ENCODE measurements around the gene BTBD1.

BTBD1 gene

DNA sequence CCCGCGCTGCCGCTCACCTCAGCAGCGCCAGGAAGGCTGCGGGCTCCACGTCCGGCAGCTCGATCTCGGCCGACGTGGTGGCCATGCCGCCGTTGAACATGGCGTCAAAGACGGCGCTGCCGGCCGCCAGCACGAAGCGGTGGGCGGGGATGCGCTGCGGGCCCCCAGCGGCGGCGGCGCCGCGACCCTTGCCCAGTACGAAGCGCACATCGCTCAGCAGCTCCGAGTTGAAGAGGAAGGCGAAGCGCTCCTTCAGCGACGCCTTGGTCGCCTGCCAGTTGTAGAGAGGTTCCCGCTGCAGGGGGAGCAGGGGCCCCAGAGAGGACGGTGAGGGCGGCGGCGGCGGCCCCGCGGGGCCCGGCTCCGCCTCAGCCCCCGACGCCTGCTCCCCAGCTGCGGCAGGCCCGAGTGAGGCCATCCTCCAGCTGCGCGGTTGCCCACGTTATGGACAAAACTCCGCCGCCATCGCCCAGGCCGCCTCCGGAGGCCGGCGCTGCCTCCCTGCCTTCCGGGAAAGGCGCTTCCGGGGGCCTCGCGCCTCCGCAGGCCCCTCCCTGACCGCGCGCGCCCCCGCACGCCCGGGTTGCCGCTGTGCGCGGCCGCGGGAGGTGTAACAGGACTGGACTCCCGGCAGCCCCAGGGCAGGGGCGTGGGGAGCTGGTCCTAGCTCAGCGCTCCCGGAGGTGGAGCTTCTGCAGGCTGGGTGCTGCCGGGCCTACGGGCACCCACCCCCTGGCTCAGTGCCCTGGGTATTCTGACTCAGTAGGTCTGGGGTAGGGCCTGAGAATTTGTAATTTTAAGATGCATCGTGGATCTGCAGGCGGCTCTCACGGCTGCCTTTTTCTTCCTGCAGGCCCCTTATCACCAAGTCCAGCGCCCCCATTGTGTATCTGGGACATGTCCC, at the start of gene BTBD1:
BTBD1 (minus strand) TSS at position 519 of the 904 bp plus-strand sequence; CDS start at position 418, 101 bp downstream.
- no peak for FAIRE-seq

DNA sequence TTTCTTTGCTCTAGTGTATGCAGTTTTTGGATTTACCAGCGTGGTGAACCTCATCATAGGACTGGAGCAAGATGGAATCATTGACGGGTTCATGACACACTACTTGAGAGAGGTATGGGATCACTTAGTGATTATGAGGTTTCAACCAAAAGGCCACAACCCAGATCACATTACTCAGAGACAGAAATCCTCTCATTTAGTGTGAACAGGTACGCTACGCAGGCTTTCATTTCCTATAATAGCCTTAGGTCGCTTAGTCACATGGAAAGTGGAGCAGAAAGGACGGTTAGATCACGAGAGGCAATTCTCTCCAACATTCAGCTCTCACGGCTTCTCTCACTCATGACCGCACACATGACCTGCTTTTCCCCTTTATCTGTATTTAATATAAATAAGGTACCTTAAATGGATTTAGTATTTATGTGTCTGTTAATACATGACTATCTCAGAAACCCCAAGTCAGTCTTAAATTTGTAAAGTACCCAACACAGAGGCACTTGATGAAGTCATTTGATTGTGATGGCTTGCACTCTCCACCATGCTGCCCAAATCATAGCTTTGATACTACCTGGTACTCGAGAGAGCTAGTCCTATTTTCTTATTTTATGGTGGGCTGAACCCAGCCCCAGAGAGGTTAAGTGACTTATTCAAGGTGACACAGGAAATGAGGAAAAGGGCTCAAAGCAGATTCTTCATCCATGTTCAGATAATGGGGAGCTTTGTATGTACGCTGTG, 48.9 kb upstream of the BTBD1 start:
- no peak for FAIRE-seq

DNA sequence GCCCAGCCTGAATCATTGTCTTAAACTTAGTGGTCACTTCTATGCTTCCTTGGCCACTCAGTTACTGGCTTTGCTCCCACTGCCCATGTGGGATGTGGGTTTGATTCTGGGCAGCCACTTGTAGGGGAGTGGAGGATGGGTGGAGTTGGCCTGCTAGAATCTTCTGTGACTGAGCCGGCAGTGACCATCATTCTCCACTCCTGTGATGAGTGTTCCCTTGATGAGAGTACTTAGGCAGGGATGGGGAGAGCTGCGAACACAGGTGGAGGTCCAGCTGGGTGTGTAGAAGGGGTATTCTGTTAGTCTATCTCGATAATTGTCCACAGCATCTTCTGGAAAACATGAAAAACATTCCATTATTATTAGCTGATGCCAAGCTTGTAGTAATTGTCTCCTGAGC, 48.4 kb upstream of the BTBD1 start:
- no peak for FAIRE-seq

DNA sequence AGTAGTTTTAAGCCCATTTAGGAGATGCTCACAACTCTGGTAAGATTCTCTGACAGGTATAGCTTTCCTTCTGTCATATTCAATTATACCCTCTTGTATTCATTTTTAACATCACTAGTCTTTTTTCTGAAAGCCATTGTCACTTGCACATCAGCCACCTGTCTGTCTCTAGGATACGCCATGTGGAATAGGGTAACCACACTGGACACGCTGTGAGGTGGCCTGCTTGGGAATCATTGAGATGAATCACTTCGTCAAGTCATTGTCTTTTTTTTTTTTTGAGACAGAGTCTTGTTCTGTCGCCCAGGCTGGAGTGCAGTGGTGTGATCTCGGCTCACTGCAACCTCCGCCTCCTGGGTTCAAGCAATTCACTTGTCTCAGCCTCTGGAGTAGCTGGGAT, 47.8 kb upstream of the BTBD1 start:
- no peak for FAIRE-seq

DNA sequence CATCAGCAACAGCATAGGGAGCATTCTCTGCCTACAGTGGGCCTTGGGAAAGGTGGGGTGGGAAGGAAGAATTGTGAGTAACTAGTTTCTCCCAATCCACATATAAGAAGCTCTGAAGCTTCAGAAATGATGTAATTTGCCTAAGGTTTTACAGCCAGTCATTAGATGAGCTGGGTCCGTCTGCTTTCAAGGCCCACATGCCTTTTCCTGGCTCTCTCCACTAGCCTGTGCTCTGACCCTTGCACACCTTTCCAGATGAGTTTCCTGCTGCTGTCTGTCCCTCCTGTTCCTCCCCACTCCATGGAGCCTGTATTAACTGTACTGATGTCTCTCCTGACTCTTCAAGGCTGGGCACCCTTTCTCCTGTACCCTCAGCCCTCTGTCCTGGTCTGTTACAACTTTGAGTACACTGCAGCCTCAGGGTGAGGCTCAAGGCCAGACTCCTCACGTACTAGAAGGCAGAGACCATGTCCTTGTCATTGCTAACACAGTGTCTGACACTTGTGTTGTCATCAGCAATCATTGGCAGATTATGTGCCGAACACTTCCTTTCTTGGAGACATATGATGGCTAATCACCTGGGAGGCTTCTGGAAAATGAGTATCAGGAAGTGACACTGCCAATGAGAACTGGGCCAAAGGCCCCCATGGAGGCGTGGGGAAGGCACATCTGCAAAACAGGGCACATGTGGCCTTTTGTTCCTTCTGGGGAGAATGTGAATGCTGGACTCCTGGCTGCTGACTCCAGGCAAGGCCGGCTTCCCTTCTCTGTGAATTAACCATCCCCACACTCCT, 47.0 kb upstream of the BTBD1 start:
- FAIRE-seq, result no peak

DNA sequence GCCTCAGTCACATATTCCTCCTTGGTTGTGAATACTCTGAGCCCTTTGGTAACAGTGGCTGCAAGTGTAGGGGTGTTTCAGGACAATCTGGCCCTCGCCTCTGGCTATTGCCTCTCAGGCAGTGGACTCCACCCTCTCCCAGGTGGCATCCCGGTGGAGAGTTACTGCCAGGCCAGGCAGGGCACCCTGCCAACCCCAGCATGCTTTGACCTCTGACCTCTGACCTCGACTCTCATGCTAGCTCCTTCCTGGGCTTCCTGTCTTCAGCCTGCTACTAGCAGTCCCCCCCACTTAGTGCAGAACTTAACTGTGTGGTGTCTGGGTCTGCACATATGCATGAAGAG, 45.9 kb upstream of the BTBD1 start:
- FAIRE-seq, result no peak

DNA sequence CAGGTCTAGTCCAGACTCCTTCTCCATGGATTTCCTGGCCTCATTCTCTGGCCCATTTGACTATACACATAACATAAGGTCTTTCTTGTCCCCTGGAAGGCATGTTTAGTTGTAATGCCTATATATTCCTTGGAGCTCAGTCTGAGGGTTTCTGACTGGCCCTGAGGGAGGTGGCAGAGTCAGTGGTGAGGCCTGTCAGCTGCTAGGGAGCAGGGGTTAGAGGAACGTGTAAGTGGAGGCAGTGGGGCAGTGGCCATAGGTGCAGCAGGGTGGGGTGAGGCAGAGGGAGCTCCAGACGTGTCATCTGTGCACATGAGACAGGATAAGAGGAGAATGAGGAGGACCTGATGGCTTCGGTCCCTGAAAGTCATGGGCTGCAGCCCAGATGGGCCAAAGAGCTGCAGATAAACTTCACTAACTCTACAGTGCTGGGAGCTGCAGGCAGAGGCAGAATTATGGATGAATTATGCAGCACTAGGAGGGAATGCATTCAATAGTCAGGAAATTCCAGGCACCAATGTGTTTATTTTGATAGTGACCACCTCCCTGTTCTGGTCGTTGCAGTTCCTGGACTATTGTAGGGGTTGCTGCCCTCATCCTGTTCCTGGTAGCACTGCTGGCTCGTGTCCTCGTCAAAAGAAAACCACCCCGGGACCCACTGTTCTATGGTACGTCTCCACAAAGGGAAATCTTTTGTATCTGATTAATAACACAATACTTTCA, 45.3 kb upstream of the BTBD1 start:
- no peak for FAIRE-seq

DNA sequence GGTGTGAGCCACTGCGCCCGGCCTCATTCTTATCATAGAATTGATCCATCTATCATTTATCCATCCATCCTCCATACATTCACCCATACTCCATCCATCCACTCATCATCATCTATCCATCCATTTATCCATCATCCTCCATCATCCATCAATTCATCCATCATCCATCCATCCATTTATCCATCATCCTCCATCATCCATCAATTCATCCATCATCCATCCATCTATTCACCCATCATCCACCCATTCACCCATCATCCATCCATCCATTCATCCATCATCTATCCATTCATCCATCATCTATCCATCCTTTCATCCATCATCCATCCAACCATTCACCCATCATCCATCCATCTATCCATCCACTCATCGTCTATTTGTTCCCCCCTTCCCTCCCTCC, 44.1 kb upstream of the BTBD1 start:
- no peak for FAIRE-seq

DNA sequence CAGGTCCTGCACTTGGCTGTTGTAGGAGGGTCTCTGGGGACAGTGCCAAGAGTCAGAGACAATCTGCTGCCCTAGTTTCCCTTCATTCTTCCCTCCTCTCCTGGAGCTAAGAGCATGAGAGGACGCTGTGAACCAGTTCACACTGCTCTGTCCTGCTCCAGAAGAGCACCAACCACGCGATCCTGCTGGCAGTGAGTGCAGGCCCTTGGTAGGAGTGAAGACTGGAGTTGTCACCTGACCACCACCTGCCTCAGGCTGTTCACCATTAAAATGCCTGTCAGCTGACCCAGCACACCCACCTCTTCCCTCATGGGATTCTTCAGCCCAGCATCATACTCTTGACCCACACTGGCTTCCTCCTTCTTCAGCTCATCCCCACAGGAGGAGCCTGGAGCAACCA, 43.3 kb upstream of the BTBD1 start:
- FAIRE-seq, result no peak

DNA sequence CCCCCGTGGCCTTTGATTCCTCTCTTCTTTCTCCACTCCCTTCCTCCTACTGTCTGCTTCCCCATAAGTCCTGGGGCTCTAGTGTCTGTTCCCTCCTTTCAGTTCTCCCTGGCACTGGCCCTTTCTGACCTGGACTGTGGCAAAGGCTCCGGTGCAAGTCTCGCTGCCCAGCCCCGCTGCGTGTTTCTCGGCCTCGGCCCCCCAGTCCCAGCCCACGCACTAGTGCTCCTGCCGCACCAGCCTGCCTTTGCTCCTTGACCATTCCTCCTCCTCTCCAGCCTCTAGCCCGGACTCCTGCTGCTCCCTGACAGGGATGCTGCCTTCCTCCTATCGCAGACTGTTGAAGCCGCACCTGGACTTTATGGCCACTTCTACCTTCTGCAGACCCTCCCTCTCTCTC, 42.5 kb upstream of the BTBD1 start:
- no peak for FAIRE-seq

DNA sequence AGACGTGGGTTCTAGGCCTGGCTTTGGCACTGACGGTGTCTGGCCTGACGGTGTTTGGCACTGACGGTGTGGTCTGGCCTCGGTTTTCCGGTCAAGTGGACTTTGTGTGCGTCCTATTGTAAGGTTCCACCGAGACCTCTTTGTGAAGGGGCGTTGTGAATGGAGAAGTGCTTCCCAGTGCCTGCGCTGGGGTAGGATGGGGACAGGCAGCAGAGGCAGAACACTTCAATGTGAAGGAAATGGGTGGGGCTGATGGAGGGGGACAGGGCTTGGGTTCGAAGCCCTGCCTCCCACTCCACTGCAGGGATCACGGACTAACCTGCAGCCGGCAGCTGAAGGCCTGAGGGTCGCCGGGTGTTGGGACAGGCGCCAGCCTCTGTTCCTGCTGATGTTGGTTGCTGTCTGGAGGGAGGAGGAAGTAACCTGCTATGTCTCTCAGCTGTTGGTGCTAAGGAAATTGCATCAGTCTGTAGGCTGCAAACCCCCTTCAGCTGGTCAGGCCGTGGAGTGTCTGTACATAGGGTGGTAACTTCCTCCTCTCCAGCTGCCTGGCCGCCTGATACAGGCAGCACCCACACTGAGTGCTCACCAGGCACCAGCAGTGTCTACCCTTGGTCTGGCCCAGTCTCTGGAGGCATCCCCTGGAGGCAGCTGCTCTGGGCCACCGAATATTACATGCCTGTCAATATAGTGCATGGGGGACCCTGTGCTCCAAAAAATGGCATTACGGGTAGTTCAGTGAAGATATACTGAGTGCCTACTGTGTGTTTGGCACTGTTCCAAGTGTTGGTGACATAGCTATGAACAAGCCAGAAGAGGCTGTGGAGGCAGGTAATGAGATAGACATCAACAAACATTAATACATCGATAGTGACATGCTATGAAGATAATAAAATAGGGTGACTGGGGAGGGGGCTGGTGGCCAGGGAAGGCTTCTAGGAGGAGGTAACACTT, 41.5 kb upstream of the BTBD1 start:
- no peak for FAIRE-seq

DNA sequence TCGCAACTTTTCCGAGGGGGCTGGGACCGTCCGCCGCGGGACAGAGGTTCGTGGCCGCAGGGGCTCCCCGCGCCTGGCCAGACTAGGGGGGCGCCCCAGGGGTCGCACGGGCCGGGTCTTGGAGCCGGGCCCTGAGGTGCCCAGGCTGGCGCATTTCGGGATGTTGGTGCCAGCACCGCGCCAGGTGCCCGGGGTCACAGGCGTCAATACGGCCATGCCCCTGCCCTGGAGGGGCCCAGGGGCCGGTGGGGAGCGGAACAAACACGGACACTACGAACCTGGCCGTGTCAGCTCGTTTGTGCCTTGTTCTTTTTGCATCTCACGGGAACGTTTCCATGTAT, 40.8 kb upstream of the BTBD1 start:
- no peak for FAIRE-seq

DNA sequence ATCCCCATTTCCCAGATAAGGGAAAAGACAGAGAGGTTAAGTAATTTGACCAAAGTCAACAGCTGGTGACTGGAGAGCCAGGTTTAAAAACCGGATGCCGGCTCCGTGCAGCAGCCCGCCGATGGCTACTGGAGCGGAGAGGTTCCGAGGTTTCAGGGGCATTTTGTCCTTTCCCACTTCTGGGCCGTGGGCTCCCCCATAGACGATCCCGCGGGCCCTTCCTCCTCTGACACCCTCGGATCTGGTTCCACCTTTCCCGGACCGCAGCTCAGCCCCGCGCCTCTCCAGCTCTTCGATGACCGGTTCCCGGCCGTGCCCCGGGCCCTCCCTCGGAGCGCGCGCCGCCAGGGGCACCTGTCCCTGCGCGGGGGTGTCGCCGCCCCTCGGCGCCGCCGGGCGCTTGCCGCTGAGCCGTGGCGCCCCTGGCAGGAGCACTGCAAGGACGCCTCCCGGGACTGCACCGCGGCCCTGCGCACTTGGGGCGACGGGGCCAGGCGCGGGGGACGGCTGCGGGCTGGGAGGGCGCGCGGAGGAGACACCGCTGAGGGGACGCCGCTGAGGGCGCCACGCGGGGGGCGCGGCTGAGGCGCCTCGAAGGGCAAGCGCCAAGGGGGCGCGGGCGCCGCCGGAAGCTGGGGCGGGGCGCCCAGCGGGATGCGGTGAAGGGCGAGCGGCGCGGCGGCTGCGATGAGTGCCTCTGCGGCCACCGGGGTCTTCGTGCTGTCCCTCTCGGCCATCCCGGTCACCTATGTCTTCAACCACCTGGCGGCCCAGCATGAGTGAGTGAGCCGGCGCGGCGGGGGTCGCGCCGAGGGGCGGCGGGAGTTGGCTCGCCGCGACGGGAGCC, 40.2 kb upstream of the BTBD1 start, which contains the start of gene TM6SF1:
TM6SF1 (plus strand) TSS at position 652 of the 847 bp plus-strand sequence; CDS start at position 688, 36 bp downstream.
- FAIRE-seq, result no peak

DNA sequence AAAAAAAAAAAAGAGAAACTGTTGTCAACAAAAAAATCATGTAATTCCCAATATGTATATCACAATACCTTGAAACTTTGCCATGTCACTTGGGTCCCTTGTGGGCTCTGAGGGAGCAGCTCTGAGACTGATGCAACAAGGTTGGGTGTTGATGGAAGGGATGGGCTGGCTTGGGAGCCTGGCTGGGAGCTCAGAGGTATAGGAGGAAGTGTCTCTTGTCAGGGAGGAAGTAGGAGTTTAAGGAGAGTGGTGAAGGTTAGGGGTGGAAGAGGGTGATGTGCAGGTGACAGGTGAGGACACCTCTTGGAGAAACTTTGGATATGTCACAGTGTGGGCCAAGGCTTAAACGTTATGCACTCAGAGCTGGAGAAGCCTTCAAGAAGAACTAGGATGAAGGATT, 38.4 kb upstream of the BTBD1 start:
- FAIRE-seq, result no peak

DNA sequence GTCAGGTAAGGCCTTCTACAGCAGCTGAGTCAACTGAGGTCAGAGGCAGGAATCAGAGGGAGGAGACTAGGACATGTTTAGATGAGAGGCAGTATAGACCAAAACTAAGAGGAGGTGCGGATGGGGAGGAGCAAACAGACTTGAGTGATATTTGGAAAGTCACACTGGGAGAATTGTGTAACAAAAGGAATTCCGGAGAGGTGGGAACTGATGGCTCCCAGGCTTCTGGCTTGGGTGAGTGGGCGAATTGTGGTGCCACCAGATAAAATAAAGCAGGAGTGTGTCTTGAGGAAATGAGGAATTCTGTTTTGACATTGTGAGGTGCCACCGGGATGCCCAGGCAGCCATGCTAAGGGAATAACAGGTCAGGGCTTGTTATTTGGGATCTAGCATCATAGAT, 37.1 kb upstream of the BTBD1 start:
- no peak for FAIRE-seq

DNA sequence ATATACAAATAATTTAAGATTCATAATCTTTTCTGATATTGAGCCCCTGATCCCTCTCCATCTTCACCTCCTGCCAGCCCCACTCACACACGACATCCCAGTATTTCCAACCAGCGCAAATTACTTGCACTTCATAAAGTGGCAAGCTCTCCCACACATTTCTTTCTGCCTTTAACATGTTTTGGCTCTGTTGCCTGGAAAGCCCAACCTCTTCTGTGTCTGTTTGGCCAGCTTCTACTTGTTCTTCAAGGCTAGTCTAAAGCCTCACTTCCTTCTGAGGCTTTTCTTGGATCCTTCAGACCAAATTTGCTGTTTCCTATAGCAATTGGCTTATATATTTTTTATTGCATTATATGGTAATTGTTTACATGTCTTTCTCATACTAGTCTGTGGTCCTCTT, 35.3 kb upstream of the BTBD1 start:
- no peak for FAIRE-seq

DNA sequence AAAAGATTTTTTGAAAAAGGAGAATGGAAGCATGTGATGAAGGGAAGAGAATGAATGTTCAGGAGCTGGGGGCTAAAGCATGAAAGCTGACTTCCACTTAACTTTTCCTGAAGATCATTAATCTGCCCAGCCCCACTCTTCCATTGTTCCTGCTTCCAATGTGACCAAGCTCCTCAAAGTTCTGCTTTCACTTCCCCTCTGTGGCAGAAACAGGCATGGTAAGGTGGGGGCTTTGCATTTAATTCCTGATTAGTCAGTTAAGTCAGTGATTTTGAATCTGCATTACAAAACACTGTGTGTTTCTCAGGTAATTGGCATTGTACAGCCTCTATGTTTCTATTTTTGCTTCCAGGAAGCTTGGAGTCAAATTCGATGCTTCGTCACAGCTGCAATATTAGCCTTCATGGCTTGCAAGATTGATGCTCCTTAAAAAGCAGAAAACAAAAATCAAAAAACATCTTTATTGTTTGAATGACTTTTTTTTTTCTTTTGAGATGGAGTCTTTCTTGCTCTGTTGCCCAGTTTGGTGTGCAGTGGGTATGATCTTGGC, 33.1 kb upstream of the BTBD1 start:
- FAIRE-seq, result no peak

DNA sequence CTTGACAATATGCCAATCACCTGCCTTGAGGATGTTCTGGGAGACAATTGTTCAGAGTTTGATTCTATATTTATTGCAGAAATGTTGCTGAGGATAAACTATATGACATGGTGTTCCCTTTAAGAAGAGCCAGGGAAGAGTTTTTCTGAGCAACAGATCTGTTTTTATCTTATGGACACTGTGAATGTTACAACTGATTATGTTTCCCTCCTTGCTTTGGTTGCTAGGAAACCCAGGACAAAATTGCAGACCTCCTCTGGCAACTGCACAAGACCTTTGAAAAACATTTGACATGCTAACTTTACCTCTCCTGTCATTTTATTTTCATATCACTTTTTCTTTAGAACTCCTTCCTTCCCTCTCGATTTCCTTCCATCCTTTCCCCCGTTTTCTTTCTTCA, 32.2 kb upstream of the BTBD1 start:
- no peak for FAIRE-seq

DNA sequence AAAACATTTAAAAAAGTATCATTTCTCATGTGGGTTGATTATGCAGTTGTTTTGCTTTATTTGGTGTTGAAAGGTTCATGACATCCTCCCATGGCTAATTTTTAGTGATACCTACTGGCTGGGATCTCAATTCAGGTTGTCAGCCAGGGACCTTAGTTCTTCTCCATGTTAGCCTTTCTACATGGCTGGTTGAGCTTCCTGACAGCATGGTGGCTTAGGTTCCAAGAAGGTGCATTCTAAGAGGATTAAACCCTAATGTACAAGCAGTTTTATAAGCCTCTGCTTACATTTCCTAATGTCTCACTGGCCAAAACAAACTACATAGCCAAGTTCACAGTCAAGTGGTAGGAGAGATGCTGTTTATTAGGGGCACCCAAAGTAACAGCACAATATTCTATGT, 31.0 kb upstream of the BTBD1 start:
- no peak for FAIRE-seq

DNA sequence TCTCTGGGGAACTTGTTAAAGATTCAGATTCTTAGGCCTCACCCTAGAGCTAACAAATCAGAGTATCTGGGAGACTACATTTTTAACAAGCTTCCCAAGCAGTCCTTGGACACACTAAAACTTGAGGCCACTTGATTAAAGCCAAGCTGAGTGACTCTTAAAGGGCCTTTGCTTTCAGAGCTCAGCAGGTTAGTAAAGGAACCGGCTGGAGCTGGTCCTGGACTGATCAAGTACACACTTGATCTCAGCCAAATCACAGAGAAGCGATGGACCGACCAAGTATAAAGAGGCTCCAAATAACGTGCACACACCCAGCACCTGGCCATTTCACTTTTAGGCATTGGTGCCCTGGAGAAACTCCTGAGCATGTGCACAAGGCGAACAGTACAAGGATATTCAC, 27.5 kb upstream of the BTBD1 start:
- FAIRE-seq, result no peak

Measured in TTC549 (cell line).